Dedifferentiated amniotic fluid mesenchymal stem cell (primary cell): ENCODE results near the gene SLC37A2.
"Not testable (repeated sequence)": the region's sequence is repeated elsewhere in the genome, so short reads cannot be mapped to it uniquely, and the experiment has no call there.

Experiments
- DNase-seq: peaks from one replicate; pipeline ENCODE4 v3.0.0-alpha.2; 2016; ENCODE audit errors: extremely low spot score

The SLC37A2 gene

GRCh38 chr11:125083312-125084056 lies 20.4 kb downstream of the SLC37A2 start:
- DNase-seq = no peak

- no peak for DNase-seq
These were observed 20.9 kb downstream of the SLC37A2 start for GRCh38 chr11:125084057-125084416.

DNA sequence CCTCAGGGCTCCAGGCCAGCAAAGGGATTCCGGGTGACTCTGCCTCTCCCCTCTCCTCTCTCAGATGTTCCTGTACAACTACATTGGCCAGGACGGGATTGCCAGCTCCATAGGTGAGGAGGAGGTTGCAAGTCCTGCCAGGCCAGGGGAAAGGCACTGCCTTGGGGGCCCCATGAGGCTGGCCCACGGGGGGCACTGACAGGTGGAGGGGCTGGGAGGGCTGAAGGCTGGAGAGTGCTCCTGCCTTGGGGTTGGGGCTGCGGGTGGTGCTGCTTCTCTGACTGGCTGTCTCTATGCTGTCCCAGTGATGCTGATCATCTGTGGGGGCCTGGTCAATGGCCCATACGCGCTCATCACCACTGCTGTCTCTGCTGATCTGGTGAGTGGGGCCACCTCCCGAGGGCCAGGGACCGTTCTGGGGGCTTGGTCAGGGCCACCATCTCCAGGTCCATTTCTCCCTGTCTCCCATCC lies 21.7 kb downstream of the SLC37A2 start:
- no peak for DNase-seq

GRCh38 chr11:125085301-125086081 lies 22.4 kb downstream of the SLC37A2 start:
- no peak for DNase-seq

GRCh38 chr11:125086633-125087296 lies 23.7 kb downstream of the SLC37A2 start:
- DNase-seq = no peak

GRCh38 chr11:125088123-125088522 lies 25.0 kb downstream of the SLC37A2 start:
- DNase-seq = no peak

DNA sequence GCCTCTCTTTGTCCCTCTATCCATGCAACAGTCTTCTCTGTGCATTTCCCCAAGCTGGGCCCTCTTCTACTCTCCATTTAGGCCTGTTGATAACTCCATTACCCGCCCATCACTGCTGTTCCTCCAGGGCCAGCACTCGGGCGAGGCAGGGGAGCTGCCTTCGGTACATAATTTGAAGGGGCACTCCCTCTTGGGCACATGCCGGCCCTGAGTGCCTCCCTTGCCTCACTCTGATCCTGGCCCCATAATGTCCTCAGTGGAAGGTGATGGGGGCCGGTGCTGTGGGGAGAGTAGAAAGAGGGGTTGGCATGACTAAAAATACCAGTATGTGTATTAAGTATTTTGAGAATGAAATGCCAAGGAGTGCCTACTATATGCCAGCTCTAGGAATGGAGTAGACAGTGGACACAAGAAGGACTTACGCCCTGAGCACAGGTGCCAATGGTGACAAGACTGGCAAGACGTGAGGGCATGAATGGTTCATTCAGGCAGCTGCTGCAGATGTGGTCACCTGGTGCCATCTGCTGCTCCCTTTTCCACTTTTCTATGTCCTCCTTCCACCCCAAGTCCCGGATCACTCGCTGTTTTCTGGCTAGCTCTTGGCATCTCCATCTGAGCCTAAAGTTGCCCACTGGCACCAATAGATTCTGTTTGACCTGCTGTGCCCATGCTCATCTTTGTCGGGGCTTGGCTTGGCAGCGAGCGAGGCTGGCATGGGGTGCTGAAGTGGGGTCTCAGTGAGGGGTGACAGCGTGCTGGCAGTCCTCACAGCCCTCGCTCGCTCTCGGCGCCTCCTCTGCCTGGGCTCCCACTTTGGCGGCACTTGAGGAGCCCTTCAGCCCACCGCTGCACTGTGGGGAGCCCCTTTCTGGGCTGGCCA lies 25.7 kb downstream of the SLC37A2 start:
- no peak for DNase-seq

- DNase-seq = not testable (repeated sequence)
These were observed 26.4 kb downstream of the SLC37A2 start for GRCh38 chr11:125089481-125089880.

DNA sequence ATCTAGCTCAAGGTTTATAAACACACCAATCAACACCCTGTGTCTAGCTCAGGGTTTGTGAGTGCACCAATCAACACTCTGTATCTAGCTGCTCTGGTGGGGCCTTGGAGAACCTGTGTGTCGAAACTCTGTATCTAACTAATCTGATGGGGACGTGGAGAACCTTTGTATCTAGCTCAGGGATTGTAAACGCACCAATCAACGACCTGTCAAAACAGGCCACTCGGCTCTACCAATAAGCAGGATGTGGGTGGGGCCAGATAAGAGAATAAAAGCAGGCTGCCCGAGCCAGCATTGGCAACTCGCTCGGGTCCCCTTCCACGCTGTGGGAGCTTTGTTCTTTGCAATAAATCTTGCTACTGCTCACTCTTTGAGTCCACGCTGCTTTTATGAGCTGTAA lies 27.0 kb downstream of the SLC37A2 start:
- DNase-seq = not testable (repeated sequence)

- DNase-seq = no peak
These were observed 27.7 kb downstream of the SLC37A2 start for GRCh38 chr11:125090816-125091215.

- peak; percentile 64 for DNase-seq
These were observed 28.3 kb downstream of the SLC37A2 start for GRCh38 chr11:125091247-125091876.

DNA sequence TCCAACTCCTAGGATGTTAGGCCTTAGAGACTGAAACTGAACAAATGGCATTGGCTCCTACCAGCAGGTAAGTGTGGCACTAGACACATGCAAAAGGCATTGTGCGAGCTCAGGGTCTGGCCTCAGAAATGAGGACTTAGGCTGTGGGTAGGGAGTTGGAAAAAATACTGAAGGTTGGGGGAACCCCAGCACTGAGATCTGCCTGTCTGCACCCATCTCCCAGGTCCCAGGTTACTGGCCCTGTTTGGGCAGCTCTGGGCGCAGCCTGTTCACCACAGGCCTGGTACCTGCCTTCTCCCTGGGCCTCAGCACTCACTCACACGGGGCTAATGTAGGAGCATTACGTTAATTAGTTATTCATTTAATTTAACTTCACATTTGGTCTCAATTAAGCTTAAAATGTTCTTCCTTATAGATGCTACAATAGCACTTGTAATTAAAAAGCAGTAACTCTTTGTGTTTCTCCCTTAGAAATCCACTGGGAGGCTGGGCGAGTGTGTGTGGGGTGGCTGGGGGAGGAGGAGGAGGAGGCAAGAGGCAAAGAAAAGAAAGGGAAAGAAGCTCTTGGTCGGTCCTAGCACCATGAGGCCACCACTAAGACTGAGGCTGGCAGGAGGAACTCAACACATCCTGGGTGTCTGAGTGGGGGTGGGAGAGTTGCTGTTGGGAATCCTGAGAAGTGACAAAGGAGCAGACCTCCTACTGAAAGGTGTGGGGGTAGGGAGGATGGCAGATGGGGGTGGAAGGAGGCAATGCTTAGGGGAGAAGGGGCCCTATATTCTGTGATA lies 29.0 kb downstream of the SLC37A2 start:
- DNase-seq = no peak

DNA sequence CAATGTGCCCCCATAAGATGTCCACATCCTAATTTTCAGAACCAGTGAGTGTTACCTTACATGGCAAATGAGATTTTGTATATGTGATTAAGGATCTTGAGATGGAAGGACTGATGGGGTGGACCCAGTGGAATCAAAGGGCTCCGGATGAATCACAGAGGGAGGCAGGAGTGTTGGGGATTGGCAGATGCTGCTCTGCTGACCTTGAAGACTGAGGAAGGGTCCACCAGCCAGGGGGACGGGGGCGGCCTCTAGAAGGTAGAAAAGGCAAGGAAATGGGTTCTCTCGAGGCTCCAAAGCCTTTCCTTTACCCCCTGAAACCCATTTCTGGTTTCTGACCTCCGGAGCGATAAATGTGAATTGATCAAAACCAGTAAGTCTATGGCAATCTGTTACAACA lies 29.6 kb downstream of the SLC37A2 start:
- DNase-seq = no peak

DNA sequence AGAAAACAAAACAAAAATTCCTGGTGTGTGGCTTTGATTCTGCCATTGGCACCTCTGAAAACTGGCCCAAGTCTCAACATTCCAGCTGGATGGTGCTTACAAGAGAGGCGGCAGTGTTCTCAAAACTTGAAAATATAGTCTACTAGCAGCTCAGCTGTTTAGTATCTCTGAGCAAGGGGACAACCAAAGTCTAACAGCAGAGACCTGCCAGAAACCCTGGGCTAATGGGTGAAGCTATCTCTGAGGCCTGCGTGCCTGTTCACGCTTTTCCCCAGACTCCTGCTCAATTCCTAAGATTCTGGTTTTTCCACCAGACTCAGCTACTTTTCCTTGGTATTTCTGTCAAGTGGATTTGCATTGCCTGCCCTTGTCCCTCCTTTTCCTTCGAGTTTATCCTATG lies 30.4 kb downstream of the SLC37A2 start:
- no peak for DNase-seq

- DNase-seq = no peak
These were observed 31.6 kb downstream of the SLC37A2 start for GRCh38 chr11:125094731-125095130.

DNA sequence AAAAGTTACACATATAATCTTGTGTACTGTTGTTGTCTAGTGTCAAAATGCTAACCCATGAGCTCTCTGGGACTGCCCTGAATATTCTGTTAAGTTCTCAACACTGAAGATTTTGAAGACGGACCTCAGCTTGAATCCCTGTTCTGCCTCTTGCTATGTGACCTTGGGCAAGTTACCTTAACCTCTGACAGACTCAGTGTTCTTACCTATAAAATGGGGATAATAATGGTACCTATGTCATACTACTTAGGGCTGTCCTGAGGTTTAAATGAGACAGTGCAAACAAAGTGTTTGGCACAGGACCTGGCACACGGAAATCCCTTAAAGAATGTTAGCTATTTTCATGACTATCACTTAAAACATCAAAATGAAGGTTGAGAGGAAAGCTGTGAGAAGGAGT lies 37.0 kb downstream of the SLC37A2 start:
- DNase-seq = no peak

- no peak for DNase-seq
These were observed 38.5 kb downstream of the SLC37A2 start for GRCh38 chr11:125101596-125101995.

DNA sequence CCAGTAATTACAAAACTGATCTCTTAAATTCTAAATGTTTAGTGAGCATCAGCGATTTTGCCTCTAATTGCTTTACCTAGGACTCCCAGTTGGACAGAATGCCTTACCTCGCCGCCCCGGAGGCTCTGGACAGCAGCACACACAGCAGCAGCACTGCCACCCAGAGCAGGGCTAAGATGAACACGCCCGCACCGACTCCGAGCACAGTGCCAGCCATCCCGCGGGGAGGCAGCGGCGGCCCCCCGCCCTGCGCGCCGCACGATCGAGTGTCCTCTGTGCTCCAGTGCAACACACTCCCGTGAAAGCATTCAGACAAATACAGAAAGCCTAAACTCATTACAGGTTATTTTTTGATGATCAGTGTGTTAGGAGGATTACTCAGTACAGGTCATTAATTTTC lies 38.9 kb downstream of the SLC37A2 start:
- no peak for DNase-seq

DNA sequence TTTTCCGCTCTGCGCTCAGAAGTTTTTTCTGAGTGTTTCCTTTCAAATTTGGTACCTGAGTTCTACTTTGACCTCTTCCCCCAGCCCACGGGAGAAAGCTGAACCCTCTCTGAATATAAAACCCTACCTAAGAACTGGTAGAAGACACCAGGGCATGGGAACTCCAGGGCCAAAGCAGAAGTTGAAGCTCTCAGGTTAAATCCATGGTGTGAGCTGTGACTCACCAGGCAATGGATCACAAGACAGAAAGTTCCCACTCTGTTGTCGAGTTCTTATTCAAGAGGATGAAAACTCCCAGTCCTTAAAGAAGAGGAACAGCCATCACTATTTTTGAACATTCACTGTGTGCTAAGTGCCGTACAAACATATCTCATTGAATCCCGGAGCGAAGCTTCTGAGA lies 39.4 kb downstream of the SLC37A2 start:
- DNase-seq = no peak

- no peak for DNase-seq
These were observed 42.8 kb downstream of the SLC37A2 start for GRCh38 chr11:125105926-125106325.
